Rectal smooth muscle tissue (tissue), 1 donor: Measurements from ENCODE around the gene AGPS.
"Not testable (repeated sequence)": the region's sequence is repeated elsewhere in the genome, so short reads cannot be mapped to it uniquely, and the experiment has no call there.

Experiments
- H3K27ac ChIP-seq: one replicate; pipeline ENCODE4 v1.7.0; 2013; ENCODE audit warnings: low read depth, low read length, inconsistent platforms
- H3K27me3 ChIP-seq: one replicate; pipeline ENCODE4 v1.7.0; 2013; ENCODE audit warnings: low read length; ENCODE audit not compliant: control insufficient read depth, insufficient read depth
- H3K36me3 ChIP-seq: one replicate; pipeline ENCODE4 v1.7.0; 2013; ENCODE audit warnings: low read length; ENCODE audit not compliant: control insufficient read depth, insufficient read depth
- H3K4me1 ChIP-seq: one replicate; pipeline ENCODE4 v1.7.0; 2013; ENCODE audit warnings: low read length; ENCODE audit not compliant: control insufficient read depth, insufficient read depth
- H3K4me3 ChIP-seq: one replicate; pipeline ENCODE4 v1.7.0; 2013; ENCODE audit warnings: low read length
- H3K9ac ChIP-seq: one replicate; pipeline ENCODE4 v1.7.0; 2013; ENCODE audit warnings: low read length

AGPS gene

GRCh38 chr2:177466337-177467195 lies 74.0 kb downstream of the AGPS start:
- Histone ChIP-seq H3K27ac (no peak overlapping the region), H3K9ac (no peak overlapping the region), H3K36me3 (peaks cover 8% of the 10 kb centered on the region), H3K4me3 (no peak overlapping the region), H3K4me1 (no peaks in the 10 kb centered on the region), H3K27me3 (no peaks in the 10 kb centered on the region)

GRCh38 chr2:177467646-177468045 lies 75.1 kb downstream of the AGPS start:
- Histone ChIP-seq H3K9ac (no peak overlapping the region), H3K4me1 (no peaks in the 10 kb centered on the region), H3K36me3 (peaks cover 8% of the 10 kb centered on the region), H3K27ac (no peak overlapping the region), H3K4me3 (no peak overlapping the region), H3K27me3 (no peaks in the 10 kb centered on the region)

- H3K27me3 ChIP-seq = no peaks in the 10 kb centered on the region
- no peaks in the 10 kb centered on the region for H3K36me3 ChIP-seq
- H3K4me1 ChIP-seq = no peaks in the 10 kb centered on the region
- H3K27ac ChIP-seq = no peak overlapping the region
- H3K9ac ChIP-seq = no peak overlapping the region
- no peak overlapping the region for H3K4me3 ChIP-seq
Measured at GRCh38 chr2:177471990-177472389, 79.4 kb downstream of the AGPS start.

- Histone ChIP-seq H3K4me1 (no peaks in the 10 kb centered on the region), H3K9ac (no peak overlapping the region), H3K36me3 (no peaks in the 10 kb centered on the region), H3K27me3 (no peaks in the 10 kb centered on the region), H3K4me3 (no peak overlapping the region), H3K27ac (no peak overlapping the region)
Measured at GRCh38 chr2:177474301-177474700, 81.7 kb downstream of the AGPS start.

GRCh38 chr2:177474998-177475397 lies 82.4 kb downstream of the AGPS start:
- H3K27ac ChIP-seq = no peak overlapping the region
- no peaks in the 10 kb centered on the region for H3K27me3 ChIP-seq
- H3K36me3 ChIP-seq = no peaks in the 10 kb centered on the region
- no peaks in the 10 kb centered on the region for H3K4me1 ChIP-seq
- H3K4me3 ChIP-seq = no peak overlapping the region
- H3K9ac ChIP-seq = no peak overlapping the region

- no peak overlapping the region for H3K27ac ChIP-seq
- no peaks in the 10 kb centered on the region for H3K4me1 ChIP-seq
- no peak overlapping the region for H3K4me3 ChIP-seq
- H3K9ac ChIP-seq = no peak overlapping the region
- H3K36me3 ChIP-seq = no peaks in the 10 kb centered on the region
- no peaks in the 10 kb centered on the region for H3K27me3 ChIP-seq
Measured at GRCh38 chr2:177476897-177477296, 84.3 kb downstream of the AGPS start.

GRCh38 chr2:177478029-177478428 lies 85.5 kb downstream of the AGPS start:
- no peaks in the 10 kb centered on the region for H3K36me3 ChIP-seq
- H3K27ac ChIP-seq = no peak overlapping the region
- H3K4me3 ChIP-seq = no peak overlapping the region
- no peak overlapping the region for H3K9ac ChIP-seq
- H3K4me1 ChIP-seq = no peaks in the 10 kb centered on the region
- no peaks in the 10 kb centered on the region for H3K27me3 ChIP-seq

GRCh38 chr2:177478907-177479306 lies 86.3 kb downstream of the AGPS start:
- H3K36me3 ChIP-seq = no peaks in the 10 kb centered on the region
- H3K27ac ChIP-seq = no peak overlapping the region

GRCh38 chr2:177482195-177482594 lies 89.6 kb downstream of the AGPS start:
- Histone ChIP-seq H3K27me3 (no peaks in the 10 kb centered on the region), H3K36me3 (no peaks in the 10 kb centered on the region), H3K9ac (no peak overlapping the region), H3K27ac (no peak overlapping the region), H3K4me3 (no peak overlapping the region), H3K4me1 (no peaks in the 10 kb centered on the region)

More at GRCh38 chr2:177478907-177479306, 86.3 kb downstream of the AGPS start:
- no peak overlapping the region for H3K4me3 ChIP-seq
- no peak overlapping the region for H3K9ac ChIP-seq
- no peaks in the 10 kb centered on the region for H3K27me3 ChIP-seq
- H3K4me1 ChIP-seq = no peaks in the 10 kb centered on the region

- no peaks in the 10 kb centered on the region for H3K4me1 ChIP-seq
- H3K4me3 ChIP-seq = no peak overlapping the region
- no peak overlapping the region for H3K9ac ChIP-seq
- H3K36me3 ChIP-seq = no peaks in the 10 kb centered on the region
- H3K27ac ChIP-seq = no peak overlapping the region
- no peaks in the 10 kb centered on the region for H3K27me3 ChIP-seq
Measured at GRCh38 chr2:177483531-177483930, 91.0 kb downstream of the AGPS start.

- Histone ChIP-seq H3K4me1 (no peaks in the 10 kb centered on the region), H3K36me3 (no peaks in the 10 kb centered on the region)
Measured at GRCh38 chr2:177484180-177484795, 91.7 kb downstream of the AGPS start.

GRCh38 chr2:177485657-177486056 lies 93.1 kb downstream of the AGPS start:
- H3K9ac ChIP-seq, H3K27me3 ChIP-seq, H3K36me3 ChIP-seq, H3K4me1 ChIP-seq, H3K27ac ChIP-seq, H3K4me3 ChIP-seq: not testable (repeated sequence)

More at GRCh38 chr2:177484180-177484795, 91.7 kb downstream of the AGPS start:
- Histone ChIP-seq H3K27ac (no peak overlapping the region), H3K27me3 (no peaks in the 10 kb centered on the region), H3K9ac (no peak overlapping the region), H3K4me3 (no peak overlapping the region)
